ENCODE results near the gene UGGT1. TPM values are rescaled to one million over a fixed set of nuclear protein-coding genes. Genes with fewer than 3 reads are reported as not detected.

Gene UGGT1
- polyA plus RNA-seq, 1 donor (not counting 4 experiments of a cell fraction or from before 2014, with no cell fraction given) = 26.7 TPM

- dilution Hi-C loops (cut with MboI; ENCODE audit: extremely low pct_ligation_motif_present, low sequenced_read_pairs) = no loop called here
- Histone ChIP-seq H3K9me3 (ENCODE audit: control insufficient read depth, low read depth, low read length) (no peaks in the 10 kb centered on the region), H3K9ac (ENCODE audit: control insufficient read depth, extremely low read depth, insufficient read depth, low read length) (no peak overlapping the region), H4K20me1 (ENCODE audit: control insufficient read depth, extremely low read depth, insufficient read depth, low read length) (no peaks in the 10 kb centered on the region), H3K4me1 (ENCODE audit: control insufficient read depth, extremely low read depth, insufficient read depth, low read length) (no peaks in the 10 kb centered on the region), H3K27me3 (ENCODE audit: control insufficient read depth, extremely low read depth, insufficient read depth, low read length) (no peaks in the 10 kb centered on the region), H2AFZ (ENCODE audit: control insufficient read depth, low read length) (no peak overlapping the region), H3K36me3 (ENCODE audit: control insufficient read depth in 2 of 2, extremely low read depth in 1 of 2, insufficient read depth in 2 of 2, low read length in 2 of 2) (peaks cover under 1 to 5% of the 10 kb centered on the region in 2 experiments), H3K4me2 (ENCODE audit: control insufficient read depth, extremely low read depth, insufficient read depth, low read depth, low read length) (no peak overlapping the region), H3K27ac (ENCODE audit: control insufficient read depth, insufficient read depth, low read length) (no peak overlapping the region), H3K79me2 (ENCODE audit: control insufficient read depth, insufficient read depth, low read length) (no peaks in the 10 kb centered on the region), H3K9me1 (ENCODE audit: control insufficient read depth, extremely low read depth, insufficient read depth, low read length) (no peaks in the 10 kb centered on the region), H3K4me3 (ENCODE audit: control insufficient read depth in 2 of 3, extremely low read depth in 1 of 3, insufficient read depth in 2 of 3, low read depth in 1 of 3, low read length in 3 of 3) (no peak overlapping the region)
- no peak for DNase-seq (ENCODE audit: low read depth, low spot score)
- FAIRE-seq = no peak
- TF ChIP-seq CTCF (optimal IDR thresholded peaks at IDR 0.05 in 1 of 3, IDR thresholded peaks at IDR 0.05 in 1 of 3, conservative IDR thresholded peaks at IDR 0.05 in 1 of 3; ENCODE audit: extremely low read depth in 1 of 3, insufficient read depth in 2 of 3, low read length in 3 of 3) (no peak), EZH2 (IDR thresholded peaks at IDR 0.05; ENCODE audit: low read length) (no peak)
These were observed 105.0 kb downstream of the UGGT1 start for GRCh38 chr2:128196026-128196425.

- no peak overlapping the region for H3K4me2 ChIP-seq (ENCODE audit: control insufficient read depth, extremely low read depth, insufficient read depth, low read depth, low read length)
- no peak overlapping the region for H2AFZ ChIP-seq (ENCODE audit: control insufficient read depth, low read length)
- dilution Hi-C loops (cut with MboI; ENCODE audit: extremely low pct_ligation_motif_present, low sequenced_read_pairs) = no loop called here
- FAIRE-seq (no peak), DNase-seq (ENCODE audit: low read depth, low spot score) (no peak)
- H3K4me3 ChIP-seq (ENCODE audit: control insufficient read depth in 2 of 3, extremely low read depth in 1 of 3, insufficient read depth in 2 of 3, low read depth in 1 of 3, low read length in 3 of 3) = no peak overlapping the region
- H3K79me2 ChIP-seq (ENCODE audit: control insufficient read depth, insufficient read depth, low read length) = no peaks in the 10 kb centered on the region
- H3K9me1 ChIP-seq (ENCODE audit: control insufficient read depth, extremely low read depth, insufficient read depth, low read length) = no peaks in the 10 kb centered on the region
- TF ChIP-seq CTCF (optimal IDR thresholded peaks at IDR 0.05 in 1 of 3, IDR thresholded peaks at IDR 0.05 in 1 of 3, conservative IDR thresholded peaks at IDR 0.05 in 1 of 3; ENCODE audit: extremely low read depth in 1 of 3, insufficient read depth in 2 of 3, low read length in 3 of 3) = no peak
- no peak for TF ChIP-seq EZH2 (IDR thresholded peaks at IDR 0.05; ENCODE audit: low read length)
- H3K27ac ChIP-seq (ENCODE audit: control insufficient read depth, insufficient read depth, low read length) = no peak overlapping the region
- H4K20me1 ChIP-seq (ENCODE audit: control insufficient read depth, extremely low read depth, insufficient read depth, low read length) = no peaks in the 10 kb centered on the region
- no peaks in the 10 kb centered on the region for H3K27me3 ChIP-seq (ENCODE audit: control insufficient read depth, extremely low read depth, insufficient read depth, low read length)
- no peaks in the 10 kb centered on the region for H3K9me3 ChIP-seq (ENCODE audit: control insufficient read depth, low read depth, low read length)
- no peaks in the 10 kb centered on the region for H3K4me1 ChIP-seq (ENCODE audit: control insufficient read depth, extremely low read depth, insufficient read depth, low read length)
- peaks cover 0 to 5% of the 10 kb centered on the region in 2 experiments for H3K36me3 ChIP-seq (ENCODE audit: control insufficient read depth in 2 of 2, extremely low read depth in 1 of 2, insufficient read depth in 2 of 2, low read length in 2 of 2)
- no peak overlapping the region for H3K9ac ChIP-seq (ENCODE audit: control insufficient read depth, extremely low read depth, insufficient read depth, low read length)
These were observed 105.5 kb downstream of the UGGT1 start for GRCh38 chr2:128196471-128196931.

Measured in keratinocyte (primary cell).